ENCODE results near the gene PRPF19.

PRPF19 gene

GRCh38 chr11:60908803-60909202 lies 2.4 kb upstream of the PRPF19 start:
- peak overlapping the region; percentile 19 for H3K27ac Mint-ChIP-seq
- H3K27me3 Mint-ChIP-seq = no peaks in the 10 kb centered on the region
- H3K4me3 Mint-ChIP-seq = no peak overlapping the region
- peaks cover 57% of the 10 kb centered on the region for H3K4me1 Mint-ChIP-seq
- H3K36me3 Mint-ChIP-seq = peaks cover 3% of the 10 kb centered on the region
- H3K9me3 Mint-ChIP-seq = no peaks in the 10 kb centered on the region

GRCh38 chr11:60905551-60906113 lies 753 bp downstream of the PRPF19 start:
- Mint-ChIP-seq H3K27ac (peak overlapping the region; percentile 95), H3K4me1 (peaks cover 32% of the 10 kb centered on the region), H3K4me3 (peak overlapping the region; percentile 97), H3K27me3 (no peaks in the 10 kb centered on the region), H3K36me3 (peaks cover 3% of the 10 kb centered on the region), H3K9me3 (no peaks in the 10 kb centered on the region)

GRCh38 chr11:60905047-60905446 lies 1.3 kb downstream of the PRPF19 start:
- no peaks in the 10 kb centered on the region for H3K27me3 Mint-ChIP-seq
- peaks cover 3% of the 10 kb centered on the region for H3K36me3 Mint-ChIP-seq
- H3K4me1 Mint-ChIP-seq = peaks cover 30% of the 10 kb centered on the region

GRCh38 chr11:60902625-60903024 lies 3.8 kb downstream of the PRPF19 start:
- Mint-ChIP-seq H3K36me3 (peaks cover 9% of the 10 kb centered on the region), H3K27me3 (no peaks in the 10 kb centered on the region), H3K4me3 (no peak overlapping the region)

More at GRCh38 chr11:60905047-60905446, 1.3 kb downstream of the PRPF19 start:
- Mint-ChIP-seq H3K9me3 (no peaks in the 10 kb centered on the region), H3K4me3 (peak overlapping the region; percentile 97), H3K27ac (peak overlapping the region; percentile 95)

GRCh38 chr11:60900673-60901404 lies 5.5 kb downstream of the PRPF19 start:
- no peaks in the 10 kb centered on the region for H3K27me3 Mint-ChIP-seq
- H3K36me3 Mint-ChIP-seq = peaks cover 14% of the 10 kb centered on the region
- H3K4me3 Mint-ChIP-seq = no peak overlapping the region
- H3K9me3 Mint-ChIP-seq = no peaks in the 10 kb centered on the region
- H3K4me1 Mint-ChIP-seq = peaks cover 26% of the 10 kb centered on the region
- no peak overlapping the region for H3K27ac Mint-ChIP-seq

More at GRCh38 chr11:60902625-60903024, 3.8 kb downstream of the PRPF19 start:
- no peaks in the 10 kb centered on the region for H3K9me3 Mint-ChIP-seq
- peak overlapping the region; percentile 68 for H3K27ac Mint-ChIP-seq
- H3K4me1 Mint-ChIP-seq = peaks cover 32% of the 10 kb centered on the region

- H3K4me1 Mint-ChIP-seq = peaks cover 21% of the 10 kb centered on the region
- H3K9me3 Mint-ChIP-seq = no peaks in the 10 kb centered on the region
- H3K27ac Mint-ChIP-seq = peak overlapping the region; percentile 81
- no peaks in the 10 kb centered on the region for H3K27me3 Mint-ChIP-seq
- no peak overlapping the region for H3K4me3 Mint-ChIP-seq
- peaks cover 18% of the 10 kb centered on the region for H3K36me3 Mint-ChIP-seq
Observed at GRCh38 chr11:60899977-60900376, 6.4 kb downstream of the PRPF19 start.

- no peak overlapping the region for H3K27ac Mint-ChIP-seq
- H3K36me3 Mint-ChIP-seq = peaks cover 18% of the 10 kb centered on the region
Observed at GRCh38 chr11:60899046-60899936, 7.1 kb downstream of the PRPF19 start.

GRCh38 chr11:60897496-60897895 lies 8.9 kb downstream of the PRPF19 start:
- peak overlapping the region; percentile 15 for H3K27ac Mint-ChIP-seq
- H3K4me3 Mint-ChIP-seq = no peak overlapping the region
- no peaks in the 10 kb centered on the region for H3K9me3 Mint-ChIP-seq
- peaks cover 4% of the 10 kb centered on the region for H3K4me1 Mint-ChIP-seq
- H3K27me3 Mint-ChIP-seq = no peaks in the 10 kb centered on the region
- peaks cover 16% of the 10 kb centered on the region for H3K36me3 Mint-ChIP-seq

More at GRCh38 chr11:60899046-60899936, 7.1 kb downstream of the PRPF19 start:
- Mint-ChIP-seq H3K27me3 (no peaks in the 10 kb centered on the region), H3K4me3 (no peak overlapping the region), H3K9me3 (no peaks in the 10 kb centered on the region), H3K4me1 (peaks cover 16% of the 10 kb centered on the region)

GRCh38 chr11:60895687-60896086 lies 10.7 kb downstream of the PRPF19 start:
- Mint-ChIP-seq H3K4me3 (no peak overlapping the region), H3K4me1 (peaks cover 4% of the 10 kb centered on the region), H3K9me3 (no peaks in the 10 kb centered on the region), H3K36me3 (peaks cover 19% of the 10 kb centered on the region), H3K27me3 (no peaks in the 10 kb centered on the region), H3K27ac (no peak overlapping the region)

- Mint-ChIP-seq H3K36me3 (peaks cover 14% of the 10 kb centered on the region), H3K27me3 (no peaks in the 10 kb centered on the region), H3K4me3 (no peak overlapping the region), H3K4me1 (no peaks in the 10 kb centered on the region), H3K9me3 (no peaks in the 10 kb centered on the region), H3K27ac (no peak overlapping the region)
Observed at GRCh38 chr11:60891103-60891741, 15.2 kb downstream of the PRPF19 start.

GRCh38 chr11:60890696-60891095 lies 15.7 kb downstream of the PRPF19 start:
- peaks cover 12% of the 10 kb centered on the region for H3K36me3 Mint-ChIP-seq
- H3K4me3 Mint-ChIP-seq = no peak overlapping the region
- no peaks in the 10 kb centered on the region for H3K9me3 Mint-ChIP-seq
- H3K4me1 Mint-ChIP-seq = no peaks in the 10 kb centered on the region
- no peak overlapping the region for H3K27ac Mint-ChIP-seq
- no peaks in the 10 kb centered on the region for H3K27me3 Mint-ChIP-seq

GRCh38 chr11:60889869-60890311 lies 16.5 kb downstream of the PRPF19 start:
- Mint-ChIP-seq H3K9me3 (no peaks in the 10 kb centered on the region), H3K36me3 (peaks cover 10% of the 10 kb centered on the region), H3K4me3 (no peak overlapping the region), H3K27ac (peak overlapping the region; percentile 0), H3K4me1 (no peaks in the 10 kb centered on the region), H3K27me3 (no peaks in the 10 kb centered on the region)

- Mint-ChIP-seq H3K36me3 (peaks cover 12% of the 10 kb centered on the region), H3K27me3 (no peaks in the 10 kb centered on the region), H3K9me3 (no peaks in the 10 kb centered on the region), H3K4me1 (no peaks in the 10 kb centered on the region), H3K4me3 (no peak overlapping the region), H3K27ac (no peak overlapping the region)
Observed at GRCh38 chr11:60887556-60887955, 18.8 kb downstream of the PRPF19 start.

- Mint-ChIP-seq H3K4me1 (peaks cover 5% of the 10 kb centered on the region), H3K27me3 (no peaks in the 10 kb centered on the region), H3K9me3 (no peaks in the 10 kb centered on the region), H3K36me3 (peaks cover 6% of the 10 kb centered on the region), H3K27ac (peak overlapping the region; percentile 14), H3K4me3 (no peak overlapping the region)
Observed at GRCh38 chr11:60880643-60881282, 25.6 kb downstream of the PRPF19 start.

Measured in activated naive CD4-positive, alpha-beta T cell treated with anti-CD3 and anti-CD28 coated beads, Interleukin-2, amount 50 U/mL, for 24 hours (primary cell).